Large intestine (tissue), 3 donors: ENCODE measurements around the gene ABO. TPM values are rescaled to one million over a fixed set of nuclear protein-coding genes. Genes with fewer than 3 reads are reported as not detected.
"Not testable (repeated sequence)": the region's sequence is repeated elsewhere in the genome, so short reads cannot be mapped to it uniquely, and the experiment has no call there.

ENCODE experiments used
- DNase-seq, 2 donors: peaks; one replicate each; pipeline versions ENCODE4 v3.0.0 to v3.0.0-alpha.2; 2013
- H3K27ac ChIP-seq: one replicate; pipeline ENCODE4 v1.5.1; 2013; ENCODE audit warnings: low read length
- H3K27me3 ChIP-seq: 2 replicates; pipeline ENCODE4 v1.6.1; 2013; ENCODE audit warnings: low read length; ENCODE audit not compliant: control insufficient read depth, insufficient read depth
- H3K36me3 ChIP-seq: 2 replicates; pipeline ENCODE4 v1.6.1; 2013; ENCODE audit warnings: low read length; ENCODE audit not compliant: control insufficient read depth, insufficient read depth
- H3K4me1 ChIP-seq: one replicate; pipeline ENCODE4 v1.6.1; 2013; ENCODE audit warnings: low read length; ENCODE audit not compliant: control insufficient read depth, insufficient read depth
- H3K4me3 ChIP-seq: one replicate; pipeline ENCODE4 v1.5.1; 2013; ENCODE audit warnings: low read length
- H3K9me3 ChIP-seq: one replicate; pipeline ENCODE4 v1.6.1; 2013; ENCODE audit warnings: mild to moderate bottlenecking, low read depth, low read length, moderate library complexity; ENCODE audit not compliant: control insufficient read depth
- WGBS: methylation state at CpG from one replicate; pipeline ENCODE4 v1.1.5; 2013; ENCODE audit warnings: low lambda C conversion rate; ENCODE audit not compliant: insufficient coverage; 5-methylcytosine and 5-hydroxymethylcytosine counted together
- polyA plus RNA-seq: library from polyadenylated mRNA; unstranded; fragments of 120-200 nt; gene quantifications from one replicate; pipeline ENCODE4 v1.2.1, GENCODE V29; 2013

Gene ABO
- polyA plus RNA-seq, 1 donor = 19.6 TPM

- Histone ChIP-seq H3K36me3 (no peaks in the 10 kb centered on the region), H3K9me3 (no peaks in the 10 kb centered on the region), H3K27ac (no peak overlapping the region), H3K4me1 (no peaks in the 10 kb centered on the region), H3K27me3 (no peaks in the 10 kb centered on the region), H3K4me3 (no peak overlapping the region)
- DNase-seq = no peak
- 63% methylated on average over 3 of the region's 16 CpGs for WGBS
Observed at GRCh38 chr9:133307301-133307700, 32.3 kb upstream of the ABO start.

GRCh38 chr9:133306242-133307204, 31.5 kb upstream of the ABO start:
- Histone ChIP-seq H3K4me3 (no peak overlapping the region), H3K36me3 (no peaks in the 10 kb centered on the region), H3K27me3 (no peaks in the 10 kb centered on the region), H3K27ac (no peak overlapping the region), H3K9me3 (no peaks in the 10 kb centered on the region), H3K4me1 (no peaks in the 10 kb centered on the region)
- DNase-seq = no peak
- 78% methylated on average over 5 of the region's 31 CpGs for WGBS

GRCh38 chr9:133305731-133306130, 30.7 kb upstream of the ABO start:
- WGBS = no CpG with 5 or more reads among the region's 23 CpGs
- H3K27me3 ChIP-seq = no peaks in the 10 kb centered on the region
- H3K36me3 ChIP-seq = no peaks in the 10 kb centered on the region
- no peaks in the 10 kb centered on the region for H3K9me3 ChIP-seq
- no peak overlapping the region for H3K4me3 ChIP-seq
- no peaks in the 10 kb centered on the region for H3K4me1 ChIP-seq
- DNase-seq = no peak
- H3K27ac ChIP-seq = no peak overlapping the region

- Histone ChIP-seq H3K27ac (no peak overlapping the region), H3K36me3 (no peaks in the 10 kb centered on the region), H3K4me1 (no peaks in the 10 kb centered on the region), H3K27me3 (no peaks in the 10 kb centered on the region), H3K4me3 (no peak overlapping the region), H3K9me3 (no peaks in the 10 kb centered on the region)
- no peak for DNase-seq
- WGBS = no CpG with 5 or more reads among the region's 38 CpGs
Observed at GRCh38 chr9:133304477-133305377, 29.7 kb upstream of the ABO start.

GRCh38 chr9:133304158-133304470, 29.1 kb upstream of the ABO start:
- Histone ChIP-seq H3K27me3 (no peaks in the 10 kb centered on the region), H3K9me3 (no peaks in the 10 kb centered on the region), H3K4me1 (no peaks in the 10 kb centered on the region), H3K4me3 (no peak overlapping the region), H3K36me3 (no peaks in the 10 kb centered on the region), H3K27ac (no peak overlapping the region)
- no CpG with 5 or more reads among the region's 13 CpGs for WGBS
- no peak for DNase-seq

GRCh38 chr9:133303266-133304157, 28.5 kb upstream of the ABO start:
- no peak overlapping the region for H3K4me3 ChIP-seq
- no peak overlapping the region for H3K27ac ChIP-seq
- WGBS = no CpG with 5 or more reads among the region's 26 CpGs
- H3K27me3 ChIP-seq = no peaks in the 10 kb centered on the region
- H3K9me3 ChIP-seq = no peaks in the 10 kb centered on the region
- DNase-seq = no peak
- no peaks in the 10 kb centered on the region for H3K36me3 ChIP-seq
- H3K4me1 ChIP-seq = no peaks in the 10 kb centered on the region

GRCh38 chr9:133301253-133302230, 26.5 kb upstream of the ABO start:
- no peaks in the 10 kb centered on the region for H3K9me3 ChIP-seq
- no peaks in the 10 kb centered on the region for H3K4me1 ChIP-seq
- no peak for DNase-seq
- H3K27ac ChIP-seq = no peak overlapping the region
- H3K36me3 ChIP-seq = no peaks in the 10 kb centered on the region
- no peaks in the 10 kb centered on the region for H3K27me3 ChIP-seq
- no CpG with 5 or more reads among the region's 13 CpGs for WGBS
- no peak overlapping the region for H3K4me3 ChIP-seq

- H3K27me3 ChIP-seq, H3K36me3 ChIP-seq, H3K9me3 ChIP-seq, H3K4me3 ChIP-seq, DNase-seq, H3K4me1 ChIP-seq, H3K27ac ChIP-seq: not testable (repeated sequence)
- no CpG with 5 or more reads among the region's 16 CpGs for WGBS
Observed at GRCh38 chr9:133299996-133300395, 25.0 kb upstream of the ABO start.

GRCh38 chr9:133294257-133294656, 19.3 kb upstream of the ABO start:
- 86% methylated on average over 1 of the region's 1 CpG for WGBS
- H3K36me3 ChIP-seq = no peaks in the 10 kb centered on the region
- DNase-seq = no peak
- H3K9me3 ChIP-seq = peaks cover 9% of the 10 kb centered on the region
- H3K27ac ChIP-seq = no peak overlapping the region
- no peaks in the 10 kb centered on the region for H3K27me3 ChIP-seq
- no peaks in the 10 kb centered on the region for H3K4me1 ChIP-seq
- no peak overlapping the region for H3K4me3 ChIP-seq
